ENCODE results near the gene NTM. TPM values are rescaled to one million over a fixed set of nuclear protein-coding genes. Genes with fewer than 3 reads are reported as not detected.

Gene NTM
- total RNA-seq, 1 experiment from 2014 or later: 0.73 TPM

DNA sequence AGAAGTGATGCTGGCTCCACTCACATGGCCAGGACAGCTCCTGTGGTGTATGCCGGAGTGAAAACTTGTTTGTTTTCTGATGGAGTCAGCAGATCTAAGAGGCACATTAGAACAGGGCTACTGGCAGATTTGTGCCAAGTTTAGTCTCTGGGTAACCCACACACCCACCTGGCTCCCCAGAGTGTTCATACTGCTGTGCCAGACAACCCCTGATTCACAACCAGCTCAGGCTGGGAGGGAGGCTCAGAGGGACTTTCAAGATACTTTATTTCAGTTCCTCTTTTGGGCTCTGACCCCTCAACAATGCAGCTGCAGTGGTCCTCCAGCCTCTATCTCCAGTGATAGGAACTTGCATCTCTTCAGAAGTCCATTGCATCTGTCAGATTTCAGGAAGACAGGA is 8.5 kb downstream of the NTM start:
- Mint-ChIP-seq H3K27ac (ENCODE audit: unreplicated experiment) (no peak overlapping the region), H3K27me3 (ENCODE audit: insufficient read depth, unreplicated experiment) (peaks cover 14% of the 10 kb centered on the region), H3K9me3 (ENCODE audit: unreplicated experiment) (no peaks in the 10 kb centered on the region), H3K4me3 (ENCODE audit: unreplicated experiment) (no peak overlapping the region), H3K4me1 (ENCODE audit: low read depth, unreplicated experiment) (no peaks in the 10 kb centered on the region), H3K36me3 (ENCODE audit: insufficient read depth, unreplicated experiment) (no peaks in the 10 kb centered on the region)
- intact Hi-C loops (cut with micrococcal nuclease; ENCODE audit: unreplicated experiment): no loop called here
- Histone ChIP-seq H3K27me3 (replicated peaks; ENCODE audit: control insufficient read depth, insufficient read depth, low read length) (0 out of 2 replicates have a peak, but pooled peaks cover 1% of the 10 kb centered on the region), H3K36me3 (ENCODE audit: control insufficient read depth, insufficient read depth, low read length) (no peaks in the 10 kb centered on the region), H3K9me3 (peaks cover 5% of the 10 kb centered on the region; the same call in 1 of the 2 replicates), H3K4me1 (no peaks in the 10 kb centered on the region), H3K4me3 (ENCODE audit: low read depth, low read length) (no peak overlapping the region)
- TF ChIP-seq, protein P1, sequence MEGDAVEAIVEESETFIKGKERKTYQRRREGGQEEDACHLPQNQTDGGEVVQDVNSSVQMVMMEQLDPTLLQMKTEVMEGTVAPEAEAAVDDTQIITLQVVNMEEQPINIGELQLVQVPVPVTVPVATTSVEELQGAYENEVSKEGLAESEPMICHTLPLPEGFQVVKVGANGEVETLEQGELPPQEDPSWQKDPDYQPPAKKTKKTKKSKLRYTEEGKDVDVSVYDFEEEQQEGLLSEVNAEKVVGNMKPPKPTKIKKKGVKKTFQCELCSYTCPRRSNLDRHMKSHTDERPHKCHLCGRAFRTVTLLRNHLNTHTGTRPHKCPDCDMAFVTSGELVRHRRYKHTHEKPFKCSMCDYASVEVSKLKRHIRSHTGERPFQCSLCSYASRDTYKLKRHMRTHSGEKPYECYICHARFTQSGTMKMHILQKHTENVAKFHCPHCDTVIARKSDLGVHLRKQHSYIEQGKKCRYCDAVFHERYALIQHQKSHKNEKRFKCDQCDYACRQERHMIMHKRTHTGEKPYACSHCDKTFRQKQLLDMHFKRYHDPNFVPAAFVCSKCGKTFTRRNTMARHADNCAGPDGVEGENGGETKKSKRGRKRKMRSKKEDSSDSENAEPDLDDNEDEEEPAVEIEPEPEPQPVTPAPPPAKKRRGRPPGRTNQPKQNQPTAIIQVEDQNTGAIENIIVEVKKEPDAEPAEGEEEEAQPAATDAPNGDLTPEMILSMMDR (IDR thresholded peaks at IDR 0.05; ENCODE audit: insufficient read depth in 1 of 2, low read depth in 1 of 2, low read length in 1 of 2, severe bottlenecking in 1 of 2, unreplicated experiment in 1 of 2): no peak
- POLR2A ChIA-PET: no interaction called here
- DNase-seq: no peak
- no TSS peak for BruUV-seq (replicated peaks)
- CTCF ChIA-PET: interaction anchor here (0.6 kb wide), 1 partner anchor 463 kb away, joined by 3 read pairs; the partner anchor contains the start of gene SNX19

GRCh38 chr11:131385763-131386390 is 15.5 kb downstream of the NTM start:
- no peaks in the 10 kb centered on the region for H3K4me1 Mint-ChIP-seq (ENCODE audit: low read depth, unreplicated experiment)
- no peaks in the 10 kb centered on the region for H3K36me3 Mint-ChIP-seq (ENCODE audit: insufficient read depth, unreplicated experiment)
- intact Hi-C loops (cut with micrococcal nuclease; ENCODE audit: unreplicated experiment): no loop called here
- H3K4me3 Mint-ChIP-seq (ENCODE audit: unreplicated experiment): no peak overlapping the region
- TF ChIP-seq, protein P1 (IDR thresholded peaks at IDR 0.05; ENCODE audit: insufficient read depth in 1 of 2, low read depth in 1 of 2, low read length in 1 of 2, severe bottlenecking in 1 of 2, unreplicated experiment in 1 of 2): no peak
- H3K27me3 Mint-ChIP-seq (ENCODE audit: insufficient read depth, unreplicated experiment): peaks cover 11% of the 10 kb centered on the region
- Histone ChIP-seq H3K27me3 (replicated peaks; ENCODE audit: control insufficient read depth, insufficient read depth, low read length) (no peaks in the 10 kb centered on the region), H3K4me1 (peaks cover 5% of the 10 kb centered on the region; the same call in 1 of the 2 replicates), H3K4me3 (ENCODE audit: low read depth, low read length) (no peak overlapping the region), H3K36me3 (ENCODE audit: control insufficient read depth, insufficient read depth, low read length) (no peaks in the 10 kb centered on the region), H3K9me3 (peaks cover 8% of the 10 kb centered on the region; the same call in 1 of the 2 replicates)
- no peak for DNase-seq
- POLR2A ChIA-PET: no interaction called here
- BruUV-seq (replicated peaks): no TSS peak
- H3K9me3 Mint-ChIP-seq (ENCODE audit: unreplicated experiment): no peaks in the 10 kb centered on the region
- H3K27ac Mint-ChIP-seq (ENCODE audit: unreplicated experiment): no peak overlapping the region
- CTCF ChIA-PET: no interaction called here

DNA sequence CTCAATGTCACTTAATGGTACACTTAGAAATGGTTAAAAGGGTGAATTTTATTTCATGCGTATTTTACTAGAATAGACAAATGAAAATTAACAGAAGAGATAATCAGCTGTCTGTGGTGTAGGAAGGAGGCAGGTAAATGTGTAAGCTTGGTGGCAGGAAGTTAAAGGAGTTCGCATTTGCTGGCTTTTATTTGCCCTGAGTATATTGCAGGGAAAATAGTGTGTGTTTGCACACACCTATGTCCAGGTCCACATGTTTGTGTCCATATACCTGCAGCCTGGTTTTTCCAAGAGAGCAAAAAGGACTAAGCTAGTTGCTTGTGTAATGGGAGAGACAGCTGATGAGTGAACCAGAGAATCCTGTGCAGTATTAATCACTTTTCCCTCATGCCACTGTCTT is 16.0 kb downstream of the NTM start:
- no peak for DNase-seq
- no peak overlapping the region for H3K4me3 ChIP-seq (ENCODE audit: low read depth, low read length)
- CTCF ChIA-PET: no interaction called here
- Mint-ChIP-seq H3K4me1 (ENCODE audit: low read depth, unreplicated experiment) (no peaks in the 10 kb centered on the region), H3K4me3 (ENCODE audit: unreplicated experiment) (no peak overlapping the region), H3K27me3 (ENCODE audit: insufficient read depth, unreplicated experiment) (peaks cover 9% of the 10 kb centered on the region), H3K36me3 (ENCODE audit: insufficient read depth, unreplicated experiment) (no peaks in the 10 kb centered on the region), H3K9me3 (ENCODE audit: unreplicated experiment) (no peaks in the 10 kb centered on the region), H3K27ac (ENCODE audit: unreplicated experiment) (no peak overlapping the region)
- intact Hi-C loops (cut with micrococcal nuclease; ENCODE audit: unreplicated experiment): no loop called here
- POLR2A ChIA-PET: no interaction called here
- H3K4me1 ChIP-seq: peaks cover 5% of the 10 kb centered on the region; the same call in 1 of the 2 replicates
- no peaks in the 10 kb centered on the region for H3K27me3 ChIP-seq (replicated peaks; ENCODE audit: control insufficient read depth, insufficient read depth, low read length)
- peaks cover 8% of the 10 kb centered on the region; the same call in 1 of the 2 replicates for H3K9me3 ChIP-seq
- TF ChIP-seq, protein P1 (IDR thresholded peaks at IDR 0.05; ENCODE audit: insufficient read depth in 1 of 2, low read depth in 1 of 2, low read length in 1 of 2, severe bottlenecking in 1 of 2, unreplicated experiment in 1 of 2): no peak
- no peaks in the 10 kb centered on the region for H3K36me3 ChIP-seq (ENCODE audit: control insufficient read depth, insufficient read depth, low read length)
- no TSS peak for BruUV-seq (replicated peaks)

Data from Caco-2 (cell line).